ENCODE results near the gene SCNN1A. TPM values are rescaled to one million over a fixed set of nuclear protein-coding genes. Genes with fewer than 3 reads are reported as not detected.

Gene SCNN1A
- total RNA-seq, 4 donors from 2014 or later, result 0.83 to 3.3 (median 1.8) TPM

GRCh38 chr12:6392504-6392903, 17.1 kb upstream of the SCNN1A start:
- TF ChIP-seq EP300 (IDR thresholded peaks at IDR 0.05) (no peak), POLR2AphosphoS5 (IDR thresholded peaks at IDR 0.05) (peak; percentile 39 to 68)
- Histone ChIP-seq H3K4me1 (peaks cover 12 to 54% (median 46%) of the 10 kb centered on the region in 4 donors), H3K9me3 (no peaks in the 10 kb centered on the region), H3K36me3 (peaks cover 3 to 51% (median 39%) of the 10 kb centered on the region in 4 donors), H3K27me3 (no peaks in the 10 kb centered on the region), H3K4me3 (no peak overlapping the region), H3K27ac (replicated peaks in 1 of 4) (peak overlapping the region; percentile 79 to 84 (median 81))
- peak; percentile 92 for DNase-seq (ENCODE audit: extremely low spot score)
- 18% methylated on average over 6 of the region's 6 CpGs for WGBS
- intact Hi-C loops (cut with DNase I), result no loop called here

- peaks cover 9 to 65% (median 52%) of the 10 kb centered on the region in 4 donors for H3K36me3 ChIP-seq
These were observed 15.7 kb upstream of the SCNN1A start for GRCh38 chr12:6391013-6391412.

GRCh38 chr12:6390084-6390799, 14.9 kb upstream of the SCNN1A start:
- intact Hi-C loops (cut with DNase I), result no loop called here
- DNase-seq (ENCODE audit: extremely low spot score), result peak; percentile 85
- Histone ChIP-seq H3K27ac (replicated peaks in 1 of 4) (peak overlapping the region; percentile 79 to 84 (median 81)), H3K27me3 (no peaks in the 10 kb centered on the region), H3K9me3 (no peaks in the 10 kb centered on the region), H3K36me3 (peaks cover 9 to 67% (median 55%) of the 10 kb centered on the region in 4 donors), H3K4me3 (no peak overlapping the region), H3K4me1 (peaks cover 19 to 77% (median 68%) of the 10 kb centered on the region in 4 donors)
- TF ChIP-seq CTCF (IDR thresholded peaks at IDR 0.05) (no peak), EP300 (IDR thresholded peaks at IDR 0.05) (no peak), POLR2A (IDR thresholded peaks at IDR 0.05; ENCODE audit: low read depth) (no peak), POLR2AphosphoS5 (IDR thresholded peaks at IDR 0.05) (no peak)
- 74% methylated on average over 15 of the region's 15 CpGs for WGBS

More at GRCh38 chr12:6391013-6391412, 15.7 kb upstream of the SCNN1A start:
- TF ChIP-seq CTCF (IDR thresholded peaks at IDR 0.05), result no peak
- TF ChIP-seq POLR2A (IDR thresholded peaks at IDR 0.05; ENCODE audit: low read depth), result no peak
- TF ChIP-seq POLR2AphosphoS5 (IDR thresholded peaks at IDR 0.05), result no peak
- no peak for TF ChIP-seq EP300 (IDR thresholded peaks at IDR 0.05)
- no peak overlapping the region for H3K4me3 ChIP-seq
- peak overlapping the region; percentile 79 to 84 (median 81) for H3K27ac ChIP-seq (replicated peaks in 1 of 4)
- H3K9me3 ChIP-seq, result no peaks in the 10 kb centered on the region
- DNase-seq (ENCODE audit: extremely low spot score), result peak; percentile 85
- H3K27me3 ChIP-seq, result no peaks in the 10 kb centered on the region
- WGBS, result 84% methylated on average over 9 of the region's 17 CpGs
- H3K4me1 ChIP-seq, result peaks cover 15 to 69% (median 60%) of the 10 kb centered on the region in 4 donors
- intact Hi-C loops (cut with DNase I), result no loop called here

- peaks cover 35 to 88% (median 78%) of the 10 kb centered on the region in 4 donors for H3K4me1 ChIP-seq
These were observed 12.2 kb upstream of the SCNN1A start for GRCh38 chr12:6387541-6387940.

More at GRCh38 chr12:6387541-6387940, 12.2 kb upstream of the SCNN1A start:
- Histone ChIP-seq H3K9me3 (no peaks in the 10 kb centered on the region), H3K36me3 (peaks cover 9 to 60% (median 50%) of the 10 kb centered on the region in 4 donors), H3K4me3 (no peak overlapping the region), H3K27ac (replicated peaks in 1 of 4) (peak overlapping the region; percentile 38 to 57 (median 48)), H3K27me3 (no peaks in the 10 kb centered on the region)
- WGBS, result 92% methylated on average over 7 of the region's 7 CpGs
- DNase-seq (ENCODE audit: extremely low spot score), result no peak
- intact Hi-C loops (cut with DNase I), result no loop called here
- TF ChIP-seq CTCF (IDR thresholded peaks at IDR 0.05) (no peak), POLR2A (IDR thresholded peaks at IDR 0.05; ENCODE audit: low read depth) (no peak), EP300 (IDR thresholded peaks at IDR 0.05) (no peak), POLR2AphosphoS5 (IDR thresholded peaks at IDR 0.05) (no peak)

All from esophagus muscularis mucosa (tissue), 4 donors.